PFSK-1 (cell line): Measurements from ENCODE around the gene KDM5A. TPM values are rescaled to one million over a fixed set of nuclear protein-coding genes. Genes with fewer than 3 reads are reported as not detected.

Source experiments
- FOXP2 ChIP-seq: optimal IDR thresholded peaks from 2 replicates; pipeline ENCODE3; 2011; ENCODE audit warnings: borderline replicate concordance, control low read depth, inconsistent platforms; ENCODE audit not compliant: insufficient read depth; ENCODE audit errors: extremely low read length, extremely low read depth
- POLR2AphosphoS5 ChIP-seq: IDR thresholded peaks from 2 replicates; pipeline ENCODE4 v1.6.1; 2012; ENCODE audit warnings: low read depth, mild to moderate bottlenecking, control low read depth, low read length, moderate library complexity
- REST ChIP-seq, 2 experiments: IDR thresholded peaks; 2 replicates each; pipeline versions ENCODE4 v1.6.1 to v1.8.0; 2011 to 2012; ENCODE audit warnings: low read depth in 2 of 2, low read length in 2 of 2, control low read depth in 1 of 2, inconsistent platforms in 1 of 2, mild to moderate bottlenecking in 1 of 2, moderate library complexity in 1 of 2; ENCODE audit not compliant: insufficient read depth in 1 of 2
- SIN3A ChIP-seq: IDR thresholded peaks from 2 replicates; pipeline ENCODE4 v1.6.1; 2012; ENCODE audit warnings: mild to moderate bottlenecking, low read length, moderate library complexity, borderline replicate concordance; ENCODE audit not compliant: insufficient read depth
- TAF1 ChIP-seq: IDR thresholded peaks from 2 replicates; pipeline ENCODE4 v1.6.1; 2012; ENCODE audit warnings: low read length, control low read depth, borderline replicate concordance; ENCODE audit not compliant: insufficient read depth
- polyA plus RNA-seq: library from polyadenylated mRNA; unstranded; fragments of >200 nt; gene quantifications from one replicate; pipeline ENCODE4 v1.2.1, GENCODE V29; 2012; ENCODE audit warnings: low read depth, missing spikeins; ENCODE audit not compliant: insufficient read length

KDM5A gene
- polyA plus RNA-seq: 12.6 TPM

- TF ChIP-seq POLR2AphosphoS5 (peak; percentile 88), TAF1 (peak; percentile 83), REST (IDR thresholded peaks at IDR 0.05; ENCODE audit: insufficient read depth in 1 of 2, low read depth in 2 of 2, low read length in 2 of 2) (peak; percentile 3 to 29; a peak in 1 of 4 replicates), FOXP2 (peak; percentile 26), SIN3A (peak; percentile 82; the same call in 1 of the 2 replicates)
Observed at GRCh38 chr12:389142-390096, at the start of gene KDM5A. Gene KDM5A (minus strand): TSS chr12:389320. CDS start chr12:389091, 229 bp downstream.

GRCh38 chr12:422526-422925 is 33.4 kb upstream of the KDM5A start:
- TF ChIP-seq POLR2AphosphoS5: no peak

GRCh38 chr12:418432-418831 is 29.3 kb upstream of the KDM5A start:
- TF ChIP-seq POLR2AphosphoS5 (no peak), REST (IDR thresholded peaks at IDR 0.05; ENCODE audit: insufficient read depth in 1 of 2, low read depth in 2 of 2, low read length in 2 of 2) (no peak), SIN3A (no peak), FOXP2 (no peak), TAF1 (no peak)

- TF ChIP-seq TAF1: no peak
- no peak for TF ChIP-seq POLR2AphosphoS5
- TF ChIP-seq FOXP2: no peak
- no peak for TF ChIP-seq SIN3A
- no peak for TF ChIP-seq REST (IDR thresholded peaks at IDR 0.05; ENCODE audit: insufficient read depth in 1 of 2, low read depth in 2 of 2, low read length in 2 of 2)
Observed at GRCh38 chr12:414859-415258, 25.7 kb upstream of the KDM5A start.

GRCh38 chr12:402029-402389 is 12.9 kb upstream of the KDM5A start:
- TF ChIP-seq SIN3A (no peak), FOXP2 (no peak), TAF1 (no peak)
